ENCODE measurements around the gene TAB2. TPM values are rescaled to one million over a fixed set of nuclear protein-coding genes. Genes with fewer than 3 reads are reported as not detected.
"Not testable (repeated sequence)": the region's sequence is repeated elsewhere in the genome, so short reads cannot be mapped to it uniquely, and the experiment has no call there.

The TAB2 gene
- total RNA-seq, 1 experiment from 2014 or later = 55.6 TPM

GRCh38 chr6:149318581-149319286 lies 1.2 kb downstream of the TAB2 start:
- no peaks in the 10 kb centered on the region for H3K36me3 Mint-ChIP-seq
- TF ChIP-seq E2F5 (CRISPR knock-in tag; IDR thresholded peaks at IDR 0.05) (no peak), NR2C2 (CRISPR knock-in tag; IDR thresholded peaks at IDR 0.05) (no peak), FOXP1 (CRISPR knock-in tag; IDR thresholded peaks at IDR 0.05; ENCODE audit: borderline replicate concordance) (no peak), ATF6 (CRISPR knock-in tag; IDR thresholded peaks at IDR 0.05) (no peak), STAT6 (CRISPR knock-in tag; conservative IDR thresholded peaks at IDR 0.05; ENCODE audit: low read depth) (no peak), TEAD4 (CRISPR knock-in tag; IDR thresholded peaks at IDR 0.05) (no peak), GABPB1 (CRISPR knock-in tag; IDR thresholded peaks at IDR 0.05) (no peak), ATF3 (CRISPR knock-in tag; conservative IDR thresholded peaks at IDR 0.05) (no peak)
- H3K9me3 Mint-ChIP-seq = no peaks in the 10 kb centered on the region
- POLR2A ChIA-PET = interaction anchor here (0.6 kb wide), 1 partner anchor 110 kb away, joined by 3 read pairs; no protein-coding TSS in a partner anchor
- H3K27me3 Mint-ChIP-seq (ENCODE audit: low read depth) = peaks cover 1% of the 10 kb centered on the region; the same call in 1 of the 2 replicates
- CTCF ChIA-PET = no interaction called here
- 0 out of 2 replicates have a peak, but pooled peaks have one; percentile 5 for ATAC-seq
- DNase-seq (ENCODE audit: low spot score) = no peak
- H3K4me3 Mint-ChIP-seq = peak overlapping the region; percentile 93
- peak overlapping the region; percentile 93 for H3K27ac Mint-ChIP-seq
- H3K4me1 Mint-ChIP-seq = peaks cover 46% of the 10 kb centered on the region

- no peak for ATAC-seq
- Mint-ChIP-seq H3K4me1 (peaks cover 52% of the 10 kb centered on the region), H3K36me3 (no peaks in the 10 kb centered on the region), H3K27me3 (ENCODE audit: low read depth) (no peaks in the 10 kb centered on the region), H3K9me3 (no peaks in the 10 kb centered on the region), H3K27ac (no peak overlapping the region), H3K4me3 (peak overlapping the region; percentile 93)
- TF ChIP-seq SMAD3 (CRISPR knock-in tag; IDR thresholded peaks at IDR 0.05; ENCODE audit: borderline replicate concordance) (no peak), SP1 (CRISPR knock-in tag; conservative IDR thresholded peaks at IDR 0.05) (no peak), CTCF (IDR thresholded peaks at IDR 0.05) (no peak), USF1 (CRISPR knock-in tag; IDR thresholded peaks at IDR 0.05) (no peak), ESRRA (CRISPR knock-in tag; IDR thresholded peaks at IDR 0.05; ENCODE audit: borderline replicate concordance) (no peak), PRRX2 (CRISPR knock-in tag; IDR thresholded peaks at IDR 0.05) (no peak)
- no peak for DNase-seq (ENCODE audit: low spot score)
- ChIA-PET POLR2A (no interaction called here), CTCF (no interaction called here)
Observed at GRCh38 chr6:149319422-149319821, 1.9 kb downstream of the TAB2 start.

GRCh38 chr6:149320016-149320415 lies 2.5 kb downstream of the TAB2 start:
- Mint-ChIP-seq H3K4me3 (peak overlapping the region; percentile 93), H3K4me1 (peaks cover 54% of the 10 kb centered on the region), H3K27ac (0 out of 2 replicates have a peak overlapping the region, but pooled peaks have one; percentile 23)
- ATAC-seq; H3K9me3 Mint-ChIP-seq; CTCF ChIA-PET; H3K27me3 Mint-ChIP-seq (ENCODE audit: low read depth); H3K36me3 Mint-ChIP-seq; DNase-seq (ENCODE audit: low spot score); POLR2A ChIA-PET: not testable (repeated sequence)

Data from WTC11 (cell line).